8988T (cell line): ENCODE results near the gene RNF38.
A peak's percentile ranks its signal among the peaks of the same experiment; 100 is the strongest.
"Not testable (repeated sequence)": the region's sequence is repeated elsewhere in the genome, so short reads cannot be mapped to it uniquely, and the experiment has no call there.

Experiments
- DNase-seq: peaks from one replicate; pipeline ENCODE4 v3.0.0; 2011

RNF38 gene

DNA sequence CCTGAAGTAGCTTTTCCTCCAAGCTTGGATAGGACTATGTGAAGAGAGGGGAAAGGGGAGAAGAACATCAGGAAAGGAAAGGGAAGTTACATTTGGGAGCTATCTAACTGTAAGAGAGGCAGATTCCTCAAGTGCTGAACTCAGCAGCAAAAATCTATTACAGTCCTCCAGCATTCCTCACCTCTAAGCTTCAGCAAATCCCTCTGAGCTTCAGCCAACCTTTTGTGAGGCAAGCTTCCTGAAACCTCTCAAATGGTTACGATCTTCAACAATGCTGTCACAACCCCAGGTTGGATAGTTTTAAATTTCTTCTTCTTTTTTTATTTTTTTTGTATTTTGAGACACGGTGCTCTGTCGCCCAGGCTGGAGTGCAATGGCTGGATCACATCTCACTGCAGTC, 2.5 kb upstream of the RNF38 start:
- DNase-seq: no peak

DNA sequence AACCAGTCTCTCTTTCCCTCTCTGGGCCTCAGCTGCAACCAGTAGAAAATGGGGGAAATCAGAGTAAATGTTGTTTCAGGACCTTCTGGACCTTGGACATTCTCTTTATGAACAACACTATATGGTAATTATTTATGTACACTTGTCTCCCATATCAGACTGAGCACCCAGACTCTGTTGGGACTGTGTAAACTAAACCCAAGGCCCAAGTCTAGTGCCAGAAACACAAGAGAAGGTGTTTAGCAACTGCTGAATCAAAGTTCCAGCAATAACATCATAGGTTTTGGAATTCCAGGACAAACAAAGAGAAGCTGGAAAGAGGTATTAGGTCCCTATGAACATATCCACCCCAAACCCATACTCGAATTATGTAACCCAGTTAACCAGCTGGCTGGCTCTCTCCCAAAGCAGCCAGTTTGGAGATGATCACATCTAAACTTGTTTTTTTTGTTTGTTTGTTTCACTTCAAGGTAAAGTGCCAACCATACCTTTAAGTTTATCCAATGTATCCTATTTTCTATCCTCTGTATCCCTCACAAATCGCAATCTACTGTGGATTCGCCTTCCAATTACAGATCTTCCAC, 1.9 kb upstream of the RNF38 start:
- DNase-seq: no peak

DNA sequence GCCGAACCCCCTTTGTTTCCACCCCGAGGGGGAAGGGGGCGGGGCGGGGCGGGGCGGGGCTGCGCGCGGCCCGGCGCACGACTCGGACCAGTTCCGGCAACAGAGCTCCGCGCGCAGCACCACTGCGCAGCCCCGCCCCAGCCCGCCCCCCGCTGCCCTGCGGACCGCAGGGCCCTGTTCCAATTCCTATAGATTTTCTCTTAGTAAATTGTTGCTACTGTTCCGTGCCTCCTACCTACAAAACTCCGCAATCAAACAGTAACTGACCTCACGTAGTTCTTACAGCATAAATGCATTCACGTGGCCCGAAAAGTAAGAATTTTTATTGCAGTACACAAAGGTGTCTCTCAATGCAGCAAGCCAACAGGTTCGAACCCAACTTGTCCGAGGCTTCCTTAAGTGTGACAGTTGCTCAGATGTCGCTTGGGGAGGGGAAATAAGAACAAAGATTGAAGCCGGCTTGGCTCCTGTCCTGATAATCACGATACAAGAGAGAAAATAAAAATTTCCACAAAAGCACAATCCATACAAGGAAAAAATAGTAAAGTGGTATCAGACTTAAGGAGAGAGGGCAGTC, 1.2 kb upstream of the RNF38 start:
- DNase-seq: peak; percentile 79

DNA sequence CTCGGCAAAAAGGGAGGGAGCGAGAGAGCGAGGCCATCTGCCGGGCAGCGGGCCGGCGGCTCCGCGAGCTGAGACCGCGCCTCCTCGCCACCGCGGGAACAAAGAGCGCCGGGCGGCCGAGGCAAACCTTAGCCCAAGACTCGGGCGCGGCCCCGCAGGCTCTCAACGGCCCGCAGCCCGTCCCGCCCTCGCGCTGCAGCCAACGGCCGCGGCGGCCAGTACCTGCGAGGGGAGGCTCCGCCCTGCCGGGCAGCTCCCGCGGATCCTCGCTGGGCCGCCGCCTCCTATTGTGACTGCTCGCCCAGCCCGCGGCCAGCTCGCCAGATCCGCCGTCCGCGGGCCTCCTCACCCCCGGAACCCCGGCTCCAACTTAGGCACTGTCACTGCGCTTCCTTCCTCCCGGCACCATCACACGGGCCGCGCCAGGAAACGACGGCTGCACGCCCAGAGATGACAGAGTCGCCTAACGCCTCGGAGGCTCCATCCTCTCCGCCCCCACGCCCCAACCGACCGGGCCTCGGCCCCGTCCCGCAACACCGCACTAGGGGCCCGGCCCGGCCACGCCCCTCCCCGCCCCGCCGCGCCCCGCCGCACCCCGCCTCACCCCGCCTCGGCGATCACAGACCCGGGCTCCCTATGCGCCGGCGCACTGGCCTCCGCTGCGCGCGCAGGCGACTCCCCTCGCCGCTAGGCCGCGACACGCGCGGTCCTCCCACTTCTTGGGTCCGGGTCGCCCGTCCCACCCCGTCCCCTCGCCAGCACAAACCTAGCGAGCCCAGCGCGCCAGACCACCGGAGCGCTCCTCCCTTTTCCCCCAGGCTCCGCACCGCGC, 479 bp upstream of the RNF38 start:
- DNase-seq: peak; percentile 93

DNA sequence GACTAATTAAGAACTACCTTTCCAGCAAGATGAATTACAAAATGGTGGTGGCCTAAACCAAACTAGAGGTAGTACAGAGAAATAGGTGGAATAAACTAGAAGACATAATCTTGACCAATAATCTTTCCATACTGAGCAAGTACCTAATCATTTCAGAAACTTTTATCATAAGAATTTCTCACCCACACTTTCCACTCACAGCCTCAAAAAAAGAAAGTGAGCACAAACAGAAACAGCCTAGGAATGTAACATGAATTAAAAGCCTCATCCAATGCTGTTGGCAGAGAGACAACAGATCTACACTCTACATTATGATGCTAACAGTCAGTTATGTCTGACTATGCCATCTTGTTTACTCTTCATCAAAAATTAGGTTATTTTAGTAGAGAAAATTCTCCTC, 1.3 kb downstream of the RNF38 start:
- no peak for DNase-seq

DNA sequence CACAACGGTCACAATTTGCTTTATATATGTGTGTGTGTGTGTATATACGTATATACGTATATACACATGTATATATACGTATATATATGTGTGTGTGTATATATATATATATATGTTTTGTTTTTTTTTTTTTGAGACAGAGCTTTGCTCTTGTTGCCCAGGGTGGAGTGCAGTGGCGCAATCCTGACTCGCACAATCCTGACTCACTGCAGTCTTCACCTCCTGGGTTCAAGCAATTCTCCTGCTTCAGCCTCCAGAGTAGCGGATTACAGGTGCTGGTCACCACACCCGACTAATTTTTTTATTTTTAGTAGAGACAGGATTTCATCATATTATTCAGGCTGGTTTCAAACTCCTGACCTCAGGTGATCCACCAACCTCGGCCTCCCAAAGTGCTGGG, 3.1 kb downstream of the RNF38 start:
- no peak for DNase-seq

DNA sequence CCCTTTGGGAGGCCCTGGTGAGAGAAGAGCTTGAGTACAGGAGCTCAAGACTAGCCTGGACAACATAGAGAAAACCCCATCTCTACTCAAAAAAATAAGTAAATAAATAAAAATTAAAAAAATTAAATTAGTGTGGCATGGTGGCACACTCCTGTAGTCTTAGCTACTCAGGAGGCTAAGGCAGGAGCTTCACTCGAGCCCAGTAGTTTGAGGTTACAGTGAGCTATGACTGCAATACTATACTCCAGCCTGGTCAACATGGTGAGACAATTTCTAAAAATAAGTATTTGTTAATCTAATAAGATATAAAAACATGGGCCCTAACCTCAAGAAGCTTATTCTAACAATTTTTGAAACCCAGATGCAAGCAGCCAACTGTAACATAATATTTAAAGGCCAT, 7.6 kb downstream of the RNF38 start:
- no peak for DNase-seq

DNA sequence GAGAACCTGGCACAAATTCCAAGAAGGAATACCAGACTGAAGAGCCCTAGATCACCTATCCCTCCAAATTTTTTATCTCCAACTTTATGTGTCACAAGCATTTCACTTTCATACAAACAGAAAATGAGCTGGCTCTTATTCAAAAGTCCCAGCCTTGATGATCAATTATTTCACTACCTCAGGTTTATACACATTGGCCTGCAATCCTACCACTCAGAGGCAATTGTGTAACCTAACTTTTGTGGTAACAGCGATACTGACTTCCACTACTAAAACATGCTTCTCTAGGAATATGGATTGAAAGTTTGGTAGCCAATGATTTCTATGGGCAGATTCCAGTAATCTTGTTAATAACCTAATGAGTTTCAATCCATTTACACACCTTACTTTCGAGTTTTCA, 10.5 kb downstream of the RNF38 start:
- DNase-seq: no peak

DNA sequence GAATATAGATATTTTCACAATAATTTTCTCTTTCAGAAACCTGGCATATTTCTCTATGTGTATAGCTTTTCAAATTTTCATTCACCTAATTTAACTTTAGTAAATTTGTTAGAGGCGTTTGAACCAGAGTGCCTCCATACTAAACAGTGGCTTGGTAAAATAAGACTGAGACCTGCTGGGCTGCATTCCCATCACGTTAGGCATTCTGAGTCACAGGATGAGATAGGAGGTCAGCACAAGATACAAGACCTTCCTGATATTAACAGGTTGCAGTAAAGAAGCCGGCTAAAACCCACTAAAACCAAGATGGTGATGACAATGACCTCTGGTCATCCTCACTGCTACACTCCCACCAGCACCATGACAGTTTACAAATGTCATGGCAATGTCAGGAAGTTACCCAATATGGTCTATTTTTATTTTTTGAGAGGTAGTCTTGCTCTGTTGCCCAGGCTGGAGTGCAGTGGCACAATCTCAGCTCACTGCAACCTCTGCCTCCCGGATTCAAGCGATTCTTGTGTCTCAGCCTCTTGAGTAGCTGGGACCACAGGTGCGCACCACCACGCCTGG, 13.6 kb downstream of the RNF38 start:
- not testable (repeated sequence) for DNase-seq

DNA sequence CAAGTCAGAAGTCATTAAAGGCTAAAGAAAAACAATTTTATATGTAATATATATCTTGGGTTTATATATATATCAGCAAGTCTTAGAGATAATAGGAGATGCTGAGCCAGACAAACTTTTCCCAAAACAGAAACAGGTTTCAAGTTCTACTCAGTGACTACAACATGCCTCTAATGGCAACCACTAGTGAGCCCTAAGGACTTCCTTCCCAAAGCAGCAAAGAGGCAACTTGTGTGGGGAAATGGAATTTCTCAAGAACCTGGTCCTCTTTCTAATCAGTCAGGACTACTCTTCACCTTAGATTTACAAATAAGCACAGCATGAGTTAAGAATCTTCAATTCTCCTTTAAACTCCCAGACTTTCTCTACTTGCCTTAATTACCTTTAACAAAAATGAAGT, 17.6 kb downstream of the RNF38 start:
- DNase-seq: no peak

DNA sequence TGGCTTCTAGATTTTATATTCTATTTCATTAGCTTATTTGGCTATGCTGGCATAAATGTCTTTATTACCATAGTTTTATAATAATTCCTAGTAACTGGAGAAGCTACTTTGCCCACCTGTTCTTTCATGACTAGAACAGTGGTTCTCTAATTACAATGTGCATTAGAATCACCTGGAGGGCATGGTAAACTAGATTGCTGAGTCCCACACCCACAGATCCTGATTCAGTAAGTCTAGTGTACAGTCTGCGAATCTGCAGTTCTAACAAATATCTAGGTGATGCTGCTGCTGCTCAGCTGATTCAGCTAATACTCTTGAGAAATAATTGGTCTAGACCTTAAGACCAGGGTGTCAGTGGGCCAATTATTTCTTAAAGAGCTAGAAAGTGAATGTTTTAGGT, 35.5 kb downstream of the RNF38 start:
- no peak for DNase-seq

DNA sequence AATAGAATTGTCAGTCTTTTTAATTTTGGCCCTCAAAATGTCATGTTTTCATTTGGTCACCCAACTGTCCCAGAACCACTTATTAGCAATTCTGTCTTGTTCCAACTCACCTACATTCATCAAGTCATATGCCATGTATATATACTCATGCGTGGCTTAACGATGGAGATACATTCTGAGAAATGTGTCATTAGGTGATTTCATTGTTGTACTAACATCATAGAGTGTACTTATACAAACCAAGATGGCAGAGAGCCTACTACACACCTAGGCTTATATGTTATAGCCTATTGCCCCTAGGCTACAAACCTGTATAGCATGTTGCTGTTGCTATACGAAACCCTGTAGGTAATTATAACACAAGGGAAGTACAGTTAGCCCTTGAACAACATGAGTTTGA, 36.6 kb downstream of the RNF38 start:
- no peak for DNase-seq

DNA sequence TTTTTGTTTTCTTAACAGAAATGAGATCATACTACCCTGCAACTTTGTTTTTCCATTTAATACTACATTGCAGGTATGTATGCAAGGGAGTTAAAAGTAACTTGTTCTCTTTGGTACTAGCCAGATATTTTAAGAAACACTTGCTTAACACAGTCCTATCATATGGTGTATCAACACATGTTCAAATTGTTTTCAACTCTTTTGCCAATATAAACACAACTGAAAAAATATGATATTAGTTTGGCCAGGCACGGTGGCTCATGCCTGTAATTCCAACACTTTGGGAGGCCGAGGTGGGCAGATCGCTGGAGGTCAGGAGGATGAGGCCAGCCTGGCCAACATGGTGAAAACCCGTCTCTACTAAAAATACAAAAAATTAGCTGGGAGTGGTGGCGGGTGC, 41.6 kb downstream of the RNF38 start:
- DNase-seq: no peak

DNA sequence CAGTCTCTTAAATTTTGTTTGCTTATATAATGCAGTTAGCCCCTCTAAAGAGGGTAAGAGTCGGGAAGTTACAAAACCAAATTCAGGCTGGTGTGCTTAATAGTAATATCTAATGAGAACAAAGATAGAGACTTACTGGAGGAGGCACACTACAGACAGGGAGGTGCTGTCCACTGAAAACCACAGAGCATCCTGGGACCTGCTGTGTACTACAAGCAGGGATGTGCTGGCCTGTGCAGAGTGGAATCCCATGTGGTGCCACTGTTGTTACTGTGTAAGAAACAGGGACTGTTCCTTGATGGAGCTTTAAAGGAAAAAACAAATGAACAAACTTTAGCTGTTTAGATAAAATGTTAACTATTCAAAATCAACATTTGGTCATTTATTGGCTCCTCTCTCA, 42.4 kb downstream of the RNF38 start:
- no peak for DNase-seq

DNA sequence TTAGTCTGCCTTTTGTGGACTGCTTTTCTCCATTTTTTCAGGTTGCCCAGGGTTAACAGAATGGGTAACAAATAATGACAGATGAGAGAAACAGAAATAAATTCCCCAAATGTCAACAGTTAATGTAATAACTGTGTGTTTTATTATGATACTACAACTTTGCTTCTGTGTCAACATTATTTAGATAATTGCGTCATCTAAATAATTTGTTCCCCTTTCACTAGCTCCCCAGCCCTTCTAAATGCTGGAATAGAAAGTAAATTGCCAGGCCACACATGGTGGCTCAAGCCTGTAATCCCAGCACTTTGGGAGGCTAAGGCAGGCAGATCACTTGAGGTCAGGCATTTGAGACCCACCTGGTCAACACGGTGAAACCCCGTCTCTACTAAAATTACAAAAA, 53.5 kb downstream of the RNF38 start:
- DNase-seq: no peak

DNA sequence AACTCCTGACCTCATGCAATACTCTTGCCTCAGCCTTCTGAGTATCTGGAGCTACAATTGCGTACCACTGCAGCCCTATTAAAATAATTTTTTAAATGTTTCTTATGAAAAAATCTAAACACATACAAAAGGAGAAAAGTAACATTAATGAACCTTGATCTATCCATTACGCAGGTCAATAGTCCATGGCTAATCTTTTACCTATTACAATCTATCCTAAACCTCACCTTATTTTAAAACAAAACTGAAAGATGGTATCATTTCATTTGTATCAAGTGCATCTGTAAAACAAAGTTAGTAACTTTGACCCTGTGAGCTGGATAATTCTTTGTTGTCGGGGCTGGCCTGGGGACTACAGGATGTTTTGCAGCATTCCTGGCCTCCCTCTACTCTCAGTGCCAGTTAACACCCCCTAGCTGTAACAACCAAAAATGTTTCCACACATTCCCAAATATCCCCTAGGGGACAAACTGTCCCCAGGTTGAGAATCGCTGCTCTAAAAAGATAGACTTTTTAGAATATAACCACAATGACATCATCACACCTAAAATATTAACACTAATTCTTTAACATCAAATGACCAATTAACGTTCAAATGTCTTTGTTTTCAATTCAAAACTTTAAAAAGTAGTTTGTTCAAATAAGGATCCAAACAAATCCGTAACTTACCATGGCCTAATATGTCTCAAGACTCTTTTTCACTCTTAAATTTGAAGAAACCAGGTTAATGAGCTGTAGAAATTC, 54.8 kb downstream of the RNF38 start:
- DNase-seq: no peak

DNA sequence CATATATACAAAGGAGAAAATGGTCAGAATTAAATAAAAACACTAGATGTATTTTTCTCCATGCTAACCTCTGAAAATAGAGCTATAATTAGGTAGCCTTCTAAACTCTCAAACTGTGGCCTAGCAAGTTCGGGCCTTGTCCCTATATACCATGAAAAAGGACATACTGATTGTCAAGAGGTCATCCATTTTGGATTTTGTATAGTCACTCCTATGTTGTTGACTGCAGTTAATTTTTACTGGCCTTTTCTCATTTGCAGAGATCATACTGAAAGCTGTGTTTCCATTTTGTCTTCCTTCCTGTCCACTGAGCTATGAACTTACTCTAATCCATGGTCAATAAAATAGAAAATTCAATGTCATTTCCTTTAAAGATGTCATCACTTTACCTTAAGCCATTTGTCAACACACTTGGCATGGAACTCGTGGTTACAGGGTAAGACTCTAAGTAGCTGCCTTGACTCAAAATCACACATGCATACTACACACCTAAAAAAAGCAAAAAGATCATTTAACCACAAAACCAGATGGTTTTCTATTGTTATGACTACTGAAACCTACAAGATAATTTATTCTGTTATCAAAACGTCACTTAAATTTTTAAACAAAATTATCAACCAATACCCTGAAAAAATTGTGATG, 58.0 kb downstream of the RNF38 start:
- DNase-seq: no peak

DNA sequence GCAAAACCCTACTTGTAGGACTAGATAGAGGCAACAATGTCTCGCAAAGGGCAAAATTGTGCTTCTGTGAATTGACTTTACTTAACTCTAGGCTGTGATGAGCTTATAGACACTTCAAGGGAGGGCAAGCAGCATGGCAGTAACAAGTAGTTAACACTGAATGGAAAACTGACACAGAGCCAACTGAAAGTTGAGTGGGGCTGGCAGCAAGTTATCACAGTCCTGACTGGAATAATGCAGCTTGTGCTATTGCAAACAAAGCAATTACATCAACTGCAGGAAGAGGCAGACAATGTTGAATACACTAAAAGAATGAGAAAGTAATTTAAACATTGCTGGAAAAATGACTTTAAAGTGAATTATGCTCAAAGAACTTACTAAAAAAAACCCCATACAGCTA, 62.2 kb downstream of the RNF38 start:
- no peak for DNase-seq

DNA sequence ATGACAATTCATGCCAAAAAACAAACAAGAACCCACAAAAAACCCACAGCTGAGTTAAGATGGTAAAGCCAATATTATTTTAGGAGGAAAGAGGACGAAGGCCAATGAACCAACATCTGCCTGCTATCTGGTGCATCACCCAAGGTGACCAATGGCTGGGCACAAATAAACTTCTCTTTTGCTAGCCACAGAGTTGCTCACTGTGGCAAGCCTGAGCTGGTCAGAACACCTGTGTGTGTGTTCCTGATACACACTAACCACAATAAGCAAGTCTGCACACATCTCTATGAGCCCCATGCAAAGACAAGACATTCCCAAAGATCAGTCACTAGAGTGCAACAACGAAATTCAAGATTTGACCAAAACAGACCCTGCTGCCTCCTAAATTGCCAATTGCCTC, 63.1 kb downstream of the RNF38 start:
- no peak for DNase-seq

DNA sequence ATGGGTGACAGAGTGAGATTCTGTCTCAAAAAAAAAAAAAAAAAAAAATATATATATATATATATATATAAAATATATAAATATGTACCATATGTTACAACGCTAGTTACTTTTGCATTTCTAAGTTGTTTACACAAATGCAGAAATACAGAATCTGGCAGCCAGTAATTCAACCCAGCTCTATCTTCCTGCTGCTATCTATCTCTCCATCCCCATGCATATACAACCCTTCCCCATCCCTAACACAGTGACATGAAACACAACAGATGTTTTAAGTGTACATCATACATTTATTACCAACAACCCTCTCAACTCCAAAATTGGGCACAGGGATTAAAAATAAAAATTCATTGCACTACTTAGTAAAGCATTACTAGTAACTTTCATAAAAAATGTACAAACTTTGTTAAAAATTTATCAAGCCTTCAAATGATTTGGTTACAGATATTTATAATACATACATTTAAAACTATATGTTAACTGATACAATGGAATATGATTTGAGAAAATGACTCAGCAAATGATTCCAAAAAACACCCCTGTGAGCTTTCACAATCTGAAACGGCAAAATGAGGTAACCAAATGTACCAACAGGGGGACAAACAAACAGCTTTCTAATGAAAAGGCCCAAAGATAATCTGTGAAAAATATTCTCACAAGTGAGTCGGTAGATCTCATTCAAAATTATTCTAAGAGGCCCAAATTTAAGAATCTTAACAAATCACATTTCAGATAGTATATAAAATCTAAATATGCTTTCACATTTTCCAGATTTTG, 63.8 kb downstream of the RNF38 start:
- DNase-seq: no peak

DNA sequence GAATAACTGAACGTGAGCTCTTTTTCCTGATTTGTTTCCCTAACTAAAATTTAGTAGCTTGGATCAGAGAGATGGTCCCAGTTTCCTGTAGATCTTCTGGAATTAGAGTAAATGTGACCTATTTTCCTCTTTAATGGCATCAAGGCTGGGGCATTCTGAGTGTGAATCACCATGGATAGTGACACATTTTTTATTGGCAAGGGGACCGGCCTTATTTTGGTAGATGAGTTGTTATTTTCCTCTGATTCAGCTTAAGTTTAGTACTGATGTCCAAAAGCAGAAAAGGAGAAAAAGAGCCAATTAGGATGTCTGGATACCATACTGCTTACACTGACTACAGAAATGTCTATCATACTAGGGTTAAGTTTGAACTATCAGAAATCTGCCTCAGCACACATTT, 68.1 kb downstream of the RNF38 start:
- DNase-seq: no peak

DNA sequence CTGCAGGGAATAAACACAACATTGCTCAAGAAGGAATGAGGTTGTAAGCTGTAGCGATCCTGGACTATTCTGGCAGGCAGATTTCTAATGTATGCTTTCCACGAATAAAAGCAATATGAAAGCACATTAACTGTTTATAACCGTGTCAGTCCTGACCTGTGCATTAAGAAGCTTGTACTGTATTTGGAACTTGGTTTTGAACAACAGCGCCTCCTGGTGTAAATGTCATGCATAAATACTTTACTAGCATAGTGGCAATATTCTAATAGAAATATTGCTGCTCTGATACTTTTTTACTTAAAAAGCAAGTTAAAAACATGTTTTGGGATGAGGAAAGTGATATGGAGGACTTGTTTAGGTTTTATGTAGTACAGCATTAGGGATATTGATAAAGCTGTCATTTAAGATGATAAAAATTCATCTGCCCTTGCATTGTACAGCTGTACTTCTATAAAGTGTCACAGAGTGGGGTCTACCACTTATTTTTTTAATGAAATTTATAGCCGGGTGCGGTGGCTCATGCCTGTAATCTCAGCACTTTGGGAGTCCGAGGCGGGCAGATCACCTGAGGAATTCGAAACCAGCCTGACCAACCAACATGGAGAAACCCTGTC, 71.2 kb downstream of the RNF38 start:
- no peak for DNase-seq
